ENCODE measurements around the gene SENP3.

Gene SENP3

GRCh38 chr17:7575959-7576358 is 14.2 kb downstream of the SENP3 start:
- no peak for TF ChIP-seq CTCF (IDR thresholded peaks at IDR 0.05; ENCODE audit: low read depth, low read length)
- no peak for DNase-seq (ENCODE audit: low read depth, low spot score)
- no peak overlapping the region for H3K4me3 ChIP-seq (ENCODE audit: low read depth, low read length)
- in situ Hi-C loops (cut with HindIII; ENCODE audit: low sequenced_read_pairs) = no loop called here

GRCh38 chr17:7576432-7576937 is 14.8 kb downstream of the SENP3 start:
- TF ChIP-seq CTCF (IDR thresholded peaks at IDR 0.05; ENCODE audit: low read depth, low read length) = no peak
- H3K4me3 ChIP-seq (ENCODE audit: low read depth, low read length) = no peak overlapping the region
- in situ Hi-C loops (cut with HindIII; ENCODE audit: low sequenced_read_pairs) = no loop called here
- no peak for DNase-seq (ENCODE audit: low read depth, low spot score)

GRCh38 chr17:7577327-7578199 is 15.8 kb downstream of the SENP3 start:
- no peak for DNase-seq (ENCODE audit: low read depth, low spot score)
- TF ChIP-seq CTCF (IDR thresholded peaks at IDR 0.05; ENCODE audit: low read depth, low read length) = no peak
- in situ Hi-C loops (cut with HindIII; ENCODE audit: low sequenced_read_pairs) = no loop called here
- H3K4me3 ChIP-seq (ENCODE audit: low read depth, low read length) = no peak overlapping the region

GRCh38 chr17:7579001-7579833 is 17.5 kb downstream of the SENP3 start, which contains the start of gene CD68:
TSS of gene CD68 (plus strand) at chr17:7579638. CDS start at chr17:7579678, 40 bp downstream.
- in situ Hi-C loops (cut with HindIII; ENCODE audit: low sequenced_read_pairs) = no loop called here
- DNase-seq (ENCODE audit: low read depth, low spot score) = peak; percentile 82
- no peak within 1 kb of the TSS for H3K4me3 ChIP-seq (ENCODE audit: low read depth, low read length)
- no peak for TF ChIP-seq CTCF (IDR thresholded peaks at IDR 0.05; ENCODE audit: low read depth, low read length)

- in situ Hi-C loops (cut with HindIII; ENCODE audit: low sequenced_read_pairs) = no loop called here
- TF ChIP-seq CTCF (IDR thresholded peaks at IDR 0.05; ENCODE audit: low read depth, low read length) = no peak
- H3K4me3 ChIP-seq (ENCODE audit: low read depth, low read length) = no peak overlapping the region
- DNase-seq (ENCODE audit: low read depth, low spot score) = no peak
These were observed 18.3 kb downstream of the SENP3 start for GRCh38 chr17:7579834-7580603.

Data from astrocyte of the spinal cord (primary cell).